Activated B cell treated with CpG ODN at 0.5 μM for 24 hours (primary cell): Measurements from ENCODE around the gene KLHL29. TPM values are rescaled to one million over a fixed set of nuclear protein-coding genes. Genes with fewer than 3 reads are reported as not detected.

Source experiments
- ATAC-seq: fragments of 200-7000 bp; cut with Tn5 transposase; one replicate; pipeline ENCODE4 v1.10.0; 2021; ENCODE audit warnings: low read depth, mild to moderate bottlenecking, moderate library complexity
- CTCF ChIA-PET: fragments of 350-600 bp; sonication (Branson Sonifier 250); formaldehyde crosslinking; loops from one replicate; lab custom pipeline; 2021; ENCODE audit warnings: antibody characterized with exemption; lab: Charles Lee
- POLR2A ChIA-PET: fragments of 350-600 bp; sonication (Branson Sonifier 250); formaldehyde crosslinking; loops from one replicate; lab custom pipeline; 2021; ENCODE audit warnings: antibody characterized with exemption; lab: Charles Lee
- DNase-seq: peaks from one replicate; pipeline ENCODE4 v3.0.0; 2022
- H3K27ac Mint-ChIP-seq: one replicate; pipeline ENCODE4 v1.8.0; 2020; ENCODE audit warnings: mixed read lengths
- H3K27me3 Mint-ChIP-seq: one replicate; pipeline ENCODE4 v1.8.0; 2021; ENCODE audit warnings: mixed read lengths
- H3K36me3 Mint-ChIP-seq: one replicate; pipeline ENCODE4 v1.8.0; 2021; ENCODE audit warnings: low read depth, mixed read lengths
- H3K4me1 Mint-ChIP-seq: one replicate; pipeline ENCODE4 v1.8.0; 2021; ENCODE audit warnings: mixed read lengths
- H3K4me3 Mint-ChIP-seq: one replicate; pipeline ENCODE4 v1.8.0; 2020; ENCODE audit warnings: mild to moderate bottlenecking, mixed read lengths
- H3K9me3 Mint-ChIP-seq: one replicate; pipeline ENCODE4 v1.8.0; 2020; ENCODE audit warnings: mixed read lengths
- intact Hi-C: fragments of 100-400 bp; cut with micrococcal nuclease; formaldehyde crosslinking; loops from one replicate; pipeline ENCODE4 v1.15.1; 2024
- total RNA-seq: library from RNA; stranded (reverse); gene quantifications from 2 replicates; pipeline ENCODE4 v1.2.3, GENCODE V29; 2022
- TF ChIP-seq, protein P1 (sequence below): fragments of 200-600 bp; IDR thresholded peaks from one replicate; pipeline ENCODE4 v1.8.0; 2022; ENCODE audit warnings: antibody characterized with exemption, mild to moderate bottlenecking

Gene KLHL29
- total RNA-seq, 1 donor from 2014 or later, result 2.5 TPM

- POLR2A ChIA-PET, result no interaction called here
These were observed 297.5 kb downstream of the KLHL29 start for GRCh38 chr2:23682481-23682880.

DNA sequence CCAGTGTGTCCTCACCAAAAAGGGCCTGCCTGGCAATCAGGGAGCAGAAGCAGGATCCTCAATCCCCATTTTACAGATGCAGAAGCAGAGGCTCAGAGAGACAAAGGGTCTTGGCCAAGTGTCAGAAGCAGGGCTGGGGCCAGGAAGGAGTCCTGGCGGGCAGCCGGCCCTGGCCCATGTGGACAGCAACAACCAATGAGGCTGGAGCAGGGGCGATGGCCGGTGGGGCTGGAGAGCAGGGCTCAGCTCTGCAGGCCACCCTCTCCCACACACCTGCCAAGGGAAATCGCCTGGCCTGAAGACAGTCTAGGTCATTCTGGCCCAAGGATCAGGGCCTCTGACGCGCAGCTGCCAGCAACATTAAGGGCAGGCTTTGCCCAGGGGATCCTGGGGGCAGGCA lies 298.0 kb downstream of the KLHL29 start:
- ChIA-PET CTCF (no interaction called here), POLR2A (no interaction called here)
- H3K4me3 Mint-ChIP-seq, result no peak overlapping the region
- DNase-seq (no peak), ATAC-seq (no peak)
- TF ChIP-seq, protein P1, sequence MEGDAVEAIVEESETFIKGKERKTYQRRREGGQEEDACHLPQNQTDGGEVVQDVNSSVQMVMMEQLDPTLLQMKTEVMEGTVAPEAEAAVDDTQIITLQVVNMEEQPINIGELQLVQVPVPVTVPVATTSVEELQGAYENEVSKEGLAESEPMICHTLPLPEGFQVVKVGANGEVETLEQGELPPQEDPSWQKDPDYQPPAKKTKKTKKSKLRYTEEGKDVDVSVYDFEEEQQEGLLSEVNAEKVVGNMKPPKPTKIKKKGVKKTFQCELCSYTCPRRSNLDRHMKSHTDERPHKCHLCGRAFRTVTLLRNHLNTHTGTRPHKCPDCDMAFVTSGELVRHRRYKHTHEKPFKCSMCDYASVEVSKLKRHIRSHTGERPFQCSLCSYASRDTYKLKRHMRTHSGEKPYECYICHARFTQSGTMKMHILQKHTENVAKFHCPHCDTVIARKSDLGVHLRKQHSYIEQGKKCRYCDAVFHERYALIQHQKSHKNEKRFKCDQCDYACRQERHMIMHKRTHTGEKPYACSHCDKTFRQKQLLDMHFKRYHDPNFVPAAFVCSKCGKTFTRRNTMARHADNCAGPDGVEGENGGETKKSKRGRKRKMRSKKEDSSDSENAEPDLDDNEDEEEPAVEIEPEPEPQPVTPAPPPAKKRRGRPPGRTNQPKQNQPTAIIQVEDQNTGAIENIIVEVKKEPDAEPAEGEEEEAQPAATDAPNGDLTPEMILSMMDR, result no peak
- H3K27ac Mint-ChIP-seq, result no peak overlapping the region
- H3K36me3 Mint-ChIP-seq, result no peaks in the 10 kb centered on the region
- H3K9me3 Mint-ChIP-seq, result peaks cover 6% of the 10 kb centered on the region
- no peaks in the 10 kb centered on the region for H3K27me3 Mint-ChIP-seq
- peaks cover 3% of the 10 kb centered on the region for H3K4me1 Mint-ChIP-seq
- intact Hi-C loops, result no loop called here

More at GRCh38 chr2:23682481-23682880, 297.5 kb downstream of the KLHL29 start:
- H3K4me1 Mint-ChIP-seq, result peaks cover 3% of the 10 kb centered on the region
- no peak overlapping the region for H3K27ac Mint-ChIP-seq
- TF ChIP-seq, protein P1, result no peak
- intact Hi-C loops, result no loop called here
- CTCF ChIA-PET, result no interaction called here
- H3K27me3 Mint-ChIP-seq, result no peaks in the 10 kb centered on the region
- H3K36me3 Mint-ChIP-seq, result no peaks in the 10 kb centered on the region
- H3K9me3 Mint-ChIP-seq, result peaks cover 7% of the 10 kb centered on the region
- H3K4me3 Mint-ChIP-seq, result no peak overlapping the region
- ATAC-seq (no peak), DNase-seq (no peak)

DNA sequence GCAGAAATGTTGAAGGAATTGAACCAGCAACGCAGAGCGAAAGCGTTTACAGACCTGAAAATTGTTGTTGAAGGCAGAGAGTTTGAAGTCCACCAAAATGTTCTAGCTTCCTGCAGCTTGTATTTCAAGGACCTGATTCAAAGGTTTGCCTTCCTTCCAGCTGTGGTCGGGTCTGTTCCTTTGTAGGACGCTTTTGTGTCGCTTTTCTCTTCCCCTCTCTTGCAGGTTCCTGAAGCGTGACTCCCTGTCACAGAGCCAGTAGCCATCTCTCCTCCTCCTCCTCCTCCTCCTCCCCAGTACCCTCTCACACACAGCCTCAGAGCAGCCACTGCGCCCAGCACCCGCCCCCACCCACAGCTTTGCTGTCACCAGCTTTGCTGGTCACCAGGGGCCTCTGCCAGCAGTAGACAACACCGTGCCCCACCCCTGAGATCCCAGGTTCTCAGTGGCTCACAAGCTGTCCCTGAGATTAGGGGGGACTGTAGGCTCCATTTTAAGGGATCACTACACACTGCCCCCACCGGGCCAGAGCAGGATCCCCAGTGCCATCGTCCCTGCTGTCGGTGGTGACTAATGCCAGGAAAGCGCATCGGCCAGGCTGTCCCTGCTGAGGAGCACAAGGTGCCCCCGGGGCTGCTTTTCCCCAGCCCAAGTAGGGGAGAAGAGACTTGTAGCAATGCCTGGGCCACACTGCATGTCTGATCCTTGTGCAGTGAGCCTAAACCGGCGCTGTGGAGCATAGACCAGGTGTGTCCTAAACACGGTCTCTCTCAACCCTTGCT lies 299.6 kb downstream of the KLHL29 start:
- no peak for DNase-seq
- Mint-ChIP-seq H3K36me3 (no peaks in the 10 kb centered on the region), H3K27me3 (no peaks in the 10 kb centered on the region), H3K4me1 (peaks cover 3% of the 10 kb centered on the region), H3K4me3 (no peak overlapping the region), H3K9me3 (no peaks in the 10 kb centered on the region), H3K27ac (no peak overlapping the region)
- ChIA-PET CTCF (no interaction called here), POLR2A (no interaction called here)
- TF ChIP-seq, protein P1, result no peak
- intact Hi-C loops, result no loop called here
- no peak for ATAC-seq

- intact Hi-C loops, result no loop called here
- ATAC-seq (no peak), DNase-seq (no peak)
- TF ChIP-seq, protein P1, result no peak
- ChIA-PET CTCF (no interaction called here), POLR2A (no interaction called here)
- no peak overlapping the region for H3K4me3 Mint-ChIP-seq
- no peak overlapping the region for H3K27ac Mint-ChIP-seq
- H3K36me3 Mint-ChIP-seq, result no peaks in the 10 kb centered on the region
- H3K4me1 Mint-ChIP-seq, result peaks cover 3% of the 10 kb centered on the region
- no peaks in the 10 kb centered on the region for H3K9me3 Mint-ChIP-seq
- no peaks in the 10 kb centered on the region for H3K27me3 Mint-ChIP-seq
These were observed 300.2 kb downstream of the KLHL29 start for GRCh38 chr2:23685181-23685580.

GRCh38 chr2:23685706-23686105 lies 300.7 kb downstream of the KLHL29 start:
- CTCF ChIA-PET, result no interaction called here
- TF ChIP-seq, protein P1, result no peak
- Mint-ChIP-seq H3K27ac (no peak overlapping the region), H3K36me3 (no peaks in the 10 kb centered on the region), H3K4me1 (peaks cover 3% of the 10 kb centered on the region), H3K9me3 (no peaks in the 10 kb centered on the region), H3K4me3 (no peak overlapping the region), H3K27me3 (no peaks in the 10 kb centered on the region)
- ATAC-seq (no peak), DNase-seq (no peak)
- intact Hi-C loops, result no loop called here
- POLR2A ChIA-PET, result no interaction called here
